ENCODE results near the gene RNASE13. TPM values are rescaled to one million over a fixed set of nuclear protein-coding genes. Genes with fewer than 3 reads are reported as not detected.

RNASE13 gene
- total RNA-seq, 1 donor: not detected

DNA sequence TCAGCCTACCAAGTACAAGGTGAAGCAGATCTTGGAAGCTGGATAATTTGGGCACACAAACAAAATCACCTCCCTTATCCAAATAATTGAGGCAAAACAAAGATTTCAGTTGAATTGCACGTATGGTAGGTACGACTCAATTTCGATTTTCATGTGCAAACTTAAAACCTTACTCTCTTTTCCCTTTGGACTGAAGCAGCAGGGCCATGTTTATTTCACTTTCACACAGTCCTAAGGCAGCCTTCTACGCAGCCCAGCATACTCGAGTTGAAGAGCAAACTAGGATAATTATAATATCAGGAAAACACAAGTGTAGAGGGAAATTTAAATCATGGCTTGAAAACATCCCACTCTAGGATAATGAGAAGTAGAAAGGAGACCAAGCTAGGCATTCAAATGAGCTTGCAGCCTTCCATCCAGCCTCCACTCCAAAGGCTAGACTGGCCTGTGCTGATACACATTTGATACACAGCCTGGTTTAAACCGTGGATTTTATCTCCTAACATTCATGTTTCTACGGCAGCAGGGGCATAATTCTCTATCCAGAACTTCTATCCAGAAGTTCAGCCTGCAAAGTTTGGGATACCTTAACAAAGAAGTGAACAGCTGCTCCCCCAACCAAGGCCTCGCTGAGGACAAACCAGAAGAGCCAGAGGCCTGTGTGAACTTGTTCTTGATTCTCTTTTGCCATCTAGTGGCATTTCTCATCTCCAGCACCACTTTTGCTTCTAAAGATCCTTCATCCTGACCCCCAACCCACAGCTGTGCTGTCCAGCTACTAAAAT, 5.2 kb upstream of the RNASE13 start:
- Histone ChIP-seq H3K9me3 (ENCODE audit: low read depth, low read length) (no peaks in the 10 kb centered on the region), H3K4me3 (ENCODE audit: low read length) (no peak overlapping the region), H3K27me3 (ENCODE audit: insufficient read depth, low read length) (no peaks in the 10 kb centered on the region), H3K4me1 (ENCODE audit: insufficient read depth, low read length) (no peaks in the 10 kb centered on the region)

DNA sequence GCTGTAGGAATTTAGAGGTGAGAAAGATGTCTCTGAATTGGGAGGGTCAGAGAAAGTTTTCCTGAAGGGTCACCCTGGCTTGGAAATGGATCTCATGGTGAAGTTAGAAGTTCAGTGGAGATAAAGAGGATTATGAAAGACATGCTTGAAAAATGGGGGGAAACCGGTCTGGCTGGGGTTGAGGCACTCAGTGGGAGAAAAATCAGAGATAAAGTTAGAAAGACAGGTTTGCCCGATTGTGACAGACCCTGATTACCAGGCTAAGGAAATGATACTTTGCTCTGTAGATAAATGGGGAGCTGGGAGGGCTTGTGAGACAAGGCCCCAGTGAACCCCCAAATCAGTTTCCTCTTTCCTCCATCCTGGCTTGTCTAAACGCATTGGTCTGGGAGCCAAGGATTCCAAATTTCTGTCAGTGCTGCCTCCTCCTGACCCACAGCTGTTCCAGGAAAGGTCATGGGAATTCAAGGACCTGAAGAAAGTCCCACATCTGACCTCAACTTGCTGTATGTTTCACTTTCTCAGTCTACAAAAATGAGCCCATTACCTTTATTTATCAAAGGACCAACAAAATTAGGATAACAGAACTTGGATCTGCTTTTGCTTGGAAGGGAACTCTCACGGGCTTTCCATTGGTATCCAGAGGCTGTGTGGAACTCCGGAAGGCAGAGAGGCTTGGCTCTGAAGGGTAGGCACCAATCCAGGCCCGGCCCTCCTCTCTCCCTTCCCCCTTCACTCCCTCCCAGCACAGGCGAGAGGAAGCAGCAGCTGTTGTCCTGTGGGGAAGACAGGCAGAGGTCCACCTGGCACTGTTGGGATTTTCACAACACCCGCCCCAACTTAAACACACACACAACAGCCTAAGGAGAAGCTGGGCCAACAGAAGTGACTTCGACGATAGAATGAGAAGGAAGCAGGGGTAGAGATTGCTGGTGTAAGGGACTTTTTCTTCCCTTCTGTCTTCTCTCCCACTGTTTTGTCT, 4.1 kb upstream of the RNASE13 start:
- H3K4me3 ChIP-seq (ENCODE audit: low read length): no peak overlapping the region
- no peaks in the 10 kb centered on the region for H3K9me3 ChIP-seq (ENCODE audit: low read depth, low read length)
- no peaks in the 10 kb centered on the region for H3K4me1 ChIP-seq (ENCODE audit: insufficient read depth, low read length)
- no peaks in the 10 kb centered on the region for H3K27me3 ChIP-seq (ENCODE audit: insufficient read depth, low read length)

- H3K4me3 ChIP-seq (ENCODE audit: low read length): no peak overlapping the region
- H3K4me1 ChIP-seq (ENCODE audit: insufficient read depth, low read length): no peaks in the 10 kb centered on the region
- no peaks in the 10 kb centered on the region for H3K27me3 ChIP-seq (ENCODE audit: insufficient read depth, low read length)
- H3K9me3 ChIP-seq (ENCODE audit: low read depth, low read length): no peaks in the 10 kb centered on the region
These were observed 2.5 kb upstream of the RNASE13 start for GRCh38 chr14:21037156-21037555.

- Histone ChIP-seq H3K9me3 (ENCODE audit: low read depth, low read length) (no peaks in the 10 kb centered on the region), H3K27me3 (ENCODE audit: insufficient read depth, low read length) (no peaks in the 10 kb centered on the region), H3K4me1 (ENCODE audit: insufficient read depth, low read length) (no peaks in the 10 kb centered on the region), H3K4me3 (ENCODE audit: low read length) (no peak overlapping the region)
These were observed 2.1 kb upstream of the RNASE13 start for GRCh38 chr14:21036751-21037150.

DNA sequence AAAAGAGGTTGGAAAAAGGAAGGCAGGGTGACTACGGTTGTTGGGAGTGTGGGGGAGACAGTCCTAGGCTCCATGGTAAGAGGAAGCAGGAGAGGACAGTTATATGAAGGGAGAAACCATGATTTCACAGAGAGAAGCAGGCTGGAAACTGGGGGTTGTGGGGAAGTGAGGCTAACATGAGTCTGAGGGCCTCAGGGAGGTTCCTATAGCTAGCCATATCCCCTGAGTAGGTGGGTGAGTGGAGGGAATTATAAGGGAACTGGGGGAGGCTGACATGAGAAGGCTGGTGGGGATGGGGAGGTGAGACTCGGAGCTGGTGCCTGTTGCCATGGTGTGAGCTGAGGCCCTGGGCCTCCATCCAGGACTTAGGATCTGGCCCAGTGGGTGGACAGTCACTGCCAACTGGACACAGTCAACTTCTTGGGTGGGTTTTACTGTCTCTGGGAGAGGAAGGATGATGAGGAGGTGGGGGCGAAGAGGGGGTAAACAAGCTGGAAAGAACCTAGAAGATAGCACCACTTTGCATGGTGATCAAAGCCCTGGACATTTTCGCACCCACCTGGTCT, 1.4 kb downstream of the RNASE13 start:
- H3K9me3 ChIP-seq (ENCODE audit: low read depth, low read length): no peaks in the 10 kb centered on the region
- no peak overlapping the region for H3K4me3 ChIP-seq (ENCODE audit: low read length)
- H3K27me3 ChIP-seq (ENCODE audit: insufficient read depth, low read length): no peaks in the 10 kb centered on the region
- no peaks in the 10 kb centered on the region for H3K4me1 ChIP-seq (ENCODE audit: insufficient read depth, low read length)

GRCh38 chr14:21032326-21033132, 2.1 kb downstream of the RNASE13 start:
- Histone ChIP-seq H3K4me3 (ENCODE audit: low read length) (no peak overlapping the region), H3K27me3 (ENCODE audit: insufficient read depth, low read length) (no peaks in the 10 kb centered on the region), H3K9me3 (ENCODE audit: low read depth, low read length) (no peaks in the 10 kb centered on the region), H3K4me1 (ENCODE audit: insufficient read depth, low read length) (no peaks in the 10 kb centered on the region)

DNA sequence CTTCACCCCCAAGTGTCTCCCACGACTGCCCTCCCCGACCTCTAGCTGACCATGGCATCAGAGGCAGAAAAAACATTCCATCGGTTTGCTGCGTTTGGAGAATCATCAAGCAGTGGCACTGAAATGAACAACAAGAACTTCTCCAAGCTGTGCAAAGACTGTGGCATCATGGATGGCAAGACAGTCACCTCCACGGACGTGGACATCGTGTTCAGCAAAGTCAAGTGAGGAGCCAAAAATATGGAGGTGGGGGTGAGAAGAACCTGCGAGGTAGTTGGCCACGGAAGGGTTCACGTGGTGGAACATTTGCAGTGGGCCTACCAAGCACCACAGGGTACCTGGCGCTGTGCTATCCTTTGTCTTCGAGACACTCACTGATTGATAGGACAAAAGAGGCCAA, 4.1 kb downstream of the RNASE13 start:
- no peaks in the 10 kb centered on the region for H3K9me3 ChIP-seq (ENCODE audit: low read depth, low read length)
- no peaks in the 10 kb centered on the region for H3K27me3 ChIP-seq (ENCODE audit: insufficient read depth, low read length)
- H3K4me1 ChIP-seq (ENCODE audit: insufficient read depth, low read length): no peaks in the 10 kb centered on the region
- H3K4me3 ChIP-seq (ENCODE audit: low read length): no peak overlapping the region

DNA sequence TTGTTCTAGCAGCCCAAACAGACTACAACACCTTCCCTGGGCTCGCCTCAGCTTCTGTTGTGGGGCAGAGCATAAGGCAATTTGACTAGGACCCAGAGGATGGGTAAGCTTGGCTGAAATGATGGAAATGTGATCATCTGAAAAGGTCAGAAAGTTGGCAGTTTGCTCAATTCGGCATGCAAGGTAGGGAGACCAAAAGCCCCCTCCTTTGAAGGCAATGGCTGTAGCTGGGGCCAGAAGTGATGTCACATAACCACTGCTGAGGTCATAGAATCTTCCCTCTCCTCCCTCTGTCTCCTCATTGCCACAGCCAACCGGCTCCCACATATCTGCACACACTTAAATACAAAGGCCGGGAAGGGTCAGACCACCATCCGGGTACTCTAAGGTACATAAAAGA, 4.7 kb downstream of the RNASE13 start, which contains the start of gene TPPP2:
Gene TPPP2, plus strand, starts transcription at position 301 of the 400 bp plus-strand sequence. CDS start 365 bp downstream, outside the sequence.
- H3K4me3 ChIP-seq (ENCODE audit: low read length): no peak within 1 kb of the TSS
- peaks cover 3% of the 10 kb centered on the region for H3K4me1 ChIP-seq (ENCODE audit: insufficient read depth, low read length)
- H3K27me3 ChIP-seq (ENCODE audit: insufficient read depth, low read length): no peaks in the 10 kb centered on the region
- H3K9me3 ChIP-seq (ENCODE audit: low read depth, low read length): no peaks in the 10 kb centered on the region

DNA sequence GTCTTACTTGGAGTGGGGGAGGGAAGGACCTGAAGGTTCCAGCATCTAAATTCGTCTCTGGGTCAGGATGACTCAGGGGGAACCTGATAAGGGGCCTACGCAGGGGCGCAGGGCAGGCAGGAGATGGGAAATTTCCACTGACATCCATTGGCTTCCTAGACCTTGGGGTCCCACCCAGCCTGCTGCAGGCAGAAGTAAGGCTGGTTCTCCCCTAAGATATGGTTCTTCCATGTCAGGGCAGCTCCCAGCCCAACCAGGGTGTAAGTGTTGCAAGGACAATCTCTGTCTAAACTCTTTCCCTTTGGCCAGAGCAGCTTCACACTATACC, 7.7 kb downstream of the RNASE13 start:
- Histone ChIP-seq H3K9me3 (ENCODE audit: low read depth, low read length) (no peaks in the 10 kb centered on the region), H3K4me3 (ENCODE audit: low read length) (no peak overlapping the region), H3K27me3 (ENCODE audit: insufficient read depth, low read length) (peaks cover 11% of the 10 kb centered on the region), H3K4me1 (ENCODE audit: insufficient read depth, low read length) (peaks cover 21% of the 10 kb centered on the region)

- H3K27me3 ChIP-seq (ENCODE audit: insufficient read depth, low read length): peaks cover 11% of the 10 kb centered on the region
- H3K4me1 ChIP-seq (ENCODE audit: insufficient read depth, low read length): peaks cover 21% of the 10 kb centered on the region
- no peaks in the 10 kb centered on the region for H3K9me3 ChIP-seq (ENCODE audit: low read depth, low read length)
- no peak overlapping the region for H3K4me3 ChIP-seq (ENCODE audit: low read length)
These were observed 8.2 kb downstream of the RNASE13 start for GRCh38 chr14:21026274-21026987.

DNA sequence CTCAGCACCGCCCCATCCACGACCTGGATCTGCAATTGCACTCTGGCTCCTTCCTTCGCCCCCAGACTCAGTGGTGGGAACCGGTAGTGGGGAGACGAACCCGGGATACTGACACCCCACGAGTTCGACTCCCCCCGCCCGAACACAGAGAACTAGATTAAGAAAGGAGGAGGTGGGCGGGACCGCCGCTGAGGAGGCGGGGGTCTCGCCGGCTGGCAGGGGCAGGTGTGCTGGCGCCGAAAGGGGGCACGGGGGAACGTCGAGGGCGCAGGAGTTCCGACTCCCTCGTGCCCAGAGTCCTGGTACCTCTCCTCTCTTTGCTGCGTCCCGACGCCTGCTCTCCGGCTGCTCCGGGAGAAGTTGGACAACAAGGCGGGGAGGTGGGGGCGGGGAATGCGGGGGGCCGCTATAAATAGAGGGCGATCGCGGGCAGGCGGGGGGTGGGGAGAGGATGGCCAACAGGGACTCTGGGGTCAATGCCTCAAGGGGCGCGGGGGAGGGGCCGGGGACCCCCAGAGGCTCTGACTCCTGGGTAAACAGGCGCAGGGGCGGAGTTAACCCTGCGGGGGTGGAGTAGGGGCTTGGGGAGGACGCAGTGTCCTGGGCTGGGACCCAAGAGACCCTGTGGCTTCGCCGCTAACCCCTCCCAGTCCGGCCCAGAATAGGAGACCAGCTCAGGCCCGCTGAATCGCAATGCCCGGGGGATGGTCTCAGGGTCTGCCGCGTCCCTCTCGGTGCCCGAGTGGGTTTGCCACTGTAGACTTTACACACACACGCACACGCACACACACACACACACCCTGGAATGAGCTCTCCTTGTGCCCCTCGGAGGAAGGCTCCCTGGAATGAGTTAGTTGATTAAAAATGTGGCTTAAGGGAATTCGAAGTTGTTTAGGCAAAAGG, 9.0 kb downstream of the RNASE13 start:
- Histone ChIP-seq H3K27me3 (ENCODE audit: insufficient read depth, low read length) (peaks cover 11% of the 10 kb centered on the region), H3K9me3 (ENCODE audit: low read depth, low read length) (no peaks in the 10 kb centered on the region), H3K4me1 (ENCODE audit: insufficient read depth, low read length) (peaks cover 21% of the 10 kb centered on the region), H3K4me3 (ENCODE audit: low read length) (peak overlapping the region; percentile 34)

DNA sequence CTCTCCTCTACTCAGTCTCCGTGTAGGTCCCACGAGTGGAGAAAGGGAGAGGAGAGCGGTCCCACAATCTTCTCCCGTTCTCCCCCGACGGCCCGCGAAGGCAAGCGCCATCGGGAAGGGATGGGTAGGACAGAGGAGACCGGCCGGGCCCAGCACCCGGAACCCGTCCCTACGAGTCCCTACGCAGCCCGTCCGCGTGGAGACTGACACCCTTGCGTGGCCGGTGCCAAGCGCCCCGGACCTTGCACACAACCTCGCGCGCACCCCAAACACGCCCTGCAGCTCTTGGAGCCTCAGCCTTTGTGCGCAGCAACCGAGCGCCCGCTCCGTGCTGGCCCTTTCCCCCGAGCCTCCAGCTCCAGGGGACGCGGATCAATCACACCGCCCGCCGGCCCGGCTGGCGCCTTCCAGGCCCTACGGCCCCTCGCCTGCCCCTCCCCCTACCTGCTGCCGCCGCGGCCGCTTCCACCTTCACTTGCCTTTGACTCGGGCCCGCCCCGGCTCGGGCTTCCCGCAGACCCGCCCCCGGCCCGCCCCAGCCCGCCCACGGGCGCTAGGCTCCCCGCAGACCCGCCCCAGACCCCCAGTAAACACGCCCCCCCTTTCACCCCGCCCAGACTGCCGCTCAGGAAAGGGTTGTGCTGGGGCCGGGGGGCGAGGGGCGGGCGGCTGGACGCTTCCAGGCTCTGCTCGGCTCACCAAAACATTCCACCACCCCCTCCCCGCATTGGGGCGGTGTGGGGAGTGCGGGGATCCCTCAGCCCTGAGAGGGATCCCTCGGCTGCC, 9.8 kb downstream of the RNASE13 start, which contains the start of gene NDRG2:
Gene NDRG2, minus strand, starts transcription at position 477 of the 786 bp plus-strand sequence. CDS start 1,746 bp downstream, outside the sequence.
- no peaks in the 10 kb centered on the region for H3K9me3 ChIP-seq (ENCODE audit: low read depth, low read length)
- peaks cover 21% of the 10 kb centered on the region for H3K4me1 ChIP-seq (ENCODE audit: insufficient read depth, low read length)
- peaks cover 11% of the 10 kb centered on the region for H3K27me3 ChIP-seq (ENCODE audit: insufficient read depth, low read length)
- H3K4me3 ChIP-seq (ENCODE audit: low read length): peak within 1 kb of the TSS; percentile 47
